HepG2 (cell line): ENCODE data around the gene PSMA3. TPM values are rescaled to one million over a fixed set of nuclear protein-coding genes. Genes with fewer than 3 reads are reported as not detected.

ENCODE experiments used
- ARID4A ChIP-seq: sonication (generic); formaldehyde crosslinking; IDR thresholded peaks from 2 replicates; pipeline ENCODE4 v1.5.0; 2020; ENCODE audit warnings: mild to moderate bottlenecking, missing genetic modification reagents, borderline replicate concordance
- PAF1 ChIP-seq: IDR thresholded peaks from 2 replicates; pipeline ENCODE4 v1.6.1; 2016; ENCODE audit warnings: missing genetic modification reagents, missing compliant biosample characterization
- PAX8 ChIP-seq: sonication (generic); formaldehyde crosslinking; IDR thresholded peaks from 2 replicates; pipeline ENCODE4 v1.8.0; 2022; ENCODE audit warnings: mild to moderate bottlenecking, missing genetic modification reagents, borderline replicate concordance
- POLR2A ChIP-seq, 2 experiments: IDR thresholded peaks; 2 replicates each; pipeline ENCODE4 v1.6.1; 2011; ENCODE audit warnings: low read depth in 2 of 2, low read length in 2 of 2, mild to moderate bottlenecking in 1 of 2, moderate library complexity in 1 of 2; ENCODE audit not compliant: insufficient read depth in 1 of 2
- SPEN ChIP-seq: sonication (generic); formaldehyde crosslinking; IDR thresholded peaks from 2 replicates; pipeline ENCODE4 v1.5.1; 2020; ENCODE audit warnings: low read depth, mild to moderate bottlenecking, missing genetic modification reagents
- THAP7 ChIP-seq: sonication (generic); formaldehyde crosslinking; IDR thresholded peaks from 2 replicates; pipeline ENCODE4 v1.8.1; 2023; ENCODE audit warnings: mild to moderate bottlenecking, missing genetic modification reagents
- ZBED4 ChIP-seq: sonication (generic); formaldehyde crosslinking; IDR thresholded peaks from 2 replicates; pipeline ENCODE4 v1.4.0; 2020; ENCODE audit warnings: missing genetic modification reagents, borderline replicate concordance
- ZNF543 ChIP-seq: sonication (generic); formaldehyde crosslinking; IDR thresholded peaks from 2 replicates; pipeline ENCODE4 v1.4.0; 2020; ENCODE audit warnings: mild to moderate bottlenecking, missing genetic modification reagents
- ZNF660 ChIP-seq: sonication (generic); formaldehyde crosslinking; IDR thresholded peaks from 2 replicates; pipeline ENCODE4 v1.5.1; 2020; ENCODE audit warnings: mild to moderate bottlenecking, low read depth, missing genetic modification reagents, borderline replicate concordance
- ZNF768 ChIP-seq: sonication (generic); formaldehyde crosslinking; IDR thresholded peaks from 2 replicates; pipeline ENCODE4 v1.4.0; 2020; ENCODE audit warnings: missing genetic modification reagents
- polyA plus RNA-seq, 8 experiments: library from polyadenylated mRNA; depleted of rRNA in 3 of 8; stranded (reverse) in 7 of 8; unstranded in 1 of 8; fragments of >200 nt; fragmentation: Illumina TruSeq in 4 of 8; extraction: Trizol in 4 of 8; gene quantifications; 2 replicates each; pipeline versions ENCODE4 v1.2.1 to v1.2.3, GENCODE V29; 2011 to 2016; ENCODE audit warnings: low read depth in 4 of 8, missing spikeins in 1 of 8, mixed read lengths in 1 of 8; ENCODE audit not compliant: insufficient read depth in 1 of 8
- total RNA-seq, 5 experiments: library from RNA; depleted of rRNA; stranded (reverse); fragments of >200 nt; fragmentation: Illumina TruSeq; extraction: Trizol; gene quantifications; 2 replicates each; pipeline ENCODE4 v1.2.3, GENCODE V29; 2016; ENCODE audit warnings: low read depth in 1 of 5
- TF ChIP-seq, protein P1 (sequence below): IDR thresholded peaks from 2 replicates; pipeline ENCODE4 v1.6.1; 2016; ENCODE audit warnings: low read depth

The PSMA3 gene
- total and polyA plus RNA-seq, 2 of the 13 experiments (the other 11 are each of a cell fraction or from before 2014, with no cell fraction given), result 232 to 275 TPM

GRCh38 chr14:58244556-58245387, at the start of gene PSMA3 (continued):
- TF ChIP-seq ARID4A (peak; percentile 83), ZBED4 (CRISPR knock-in tag) (0 out of 2 replicates have a peak, but pooled peaks have one; percentile 26), ZNF543 (0 out of 2 replicates have a peak, but pooled peaks have one; percentile 42), SPEN (CRISPR knock-in tag) (peak; percentile 13; the same call in 1 of the 2 replicates), POLR2A (IDR thresholded peaks at IDR 0.05; ENCODE audit: insufficient read depth in 1 of 2, low read depth in 2 of 2, low read length in 2 of 2) (peak; percentile 77 to 95), ZNF660 (CRISPR knock-in tag) (no peak), THAP7 (peak; percentile 71; the same call in 1 of the 2 replicates), PAF1 (CRISPR knock-in tag) (no peak), PAX8 (CRISPR knock-in tag) (no peak), ZNF768 (no peak)
- TF ChIP-seq, protein P1, sequence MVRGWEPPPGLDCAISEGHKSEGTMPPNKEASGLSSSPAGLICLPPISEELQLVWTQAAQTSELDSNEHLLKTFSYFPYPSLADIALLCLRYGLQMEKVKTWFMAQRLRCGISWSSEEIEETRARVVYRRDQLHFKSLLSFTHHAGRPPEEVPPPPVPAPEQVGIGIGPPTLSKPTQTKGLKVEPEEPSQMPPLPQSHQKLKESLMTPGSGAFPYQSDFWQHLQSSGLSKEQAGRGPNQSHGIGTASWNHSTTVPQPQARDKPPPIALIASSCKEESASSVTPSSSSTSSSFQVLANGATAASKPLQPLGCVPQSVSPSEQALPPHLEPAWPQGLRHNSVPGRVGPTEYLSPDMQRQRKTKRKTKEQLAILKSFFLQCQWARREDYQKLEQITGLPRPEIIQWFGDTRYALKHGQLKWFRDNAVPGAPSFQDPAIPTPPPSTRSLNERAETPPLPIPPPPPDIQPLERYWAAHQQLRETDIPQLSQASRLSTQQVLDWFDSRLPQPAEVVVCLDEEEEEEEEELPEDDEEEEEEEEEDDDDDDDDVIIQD (CRISPR knock-in tag), result peak; percentile 55; the same call in 1 of the 2 replicates
